HG03575 (cell line): Measurements from ENCODE around the gene SMG6.

Experiments used
- ATAC-seq: cut with Tn5 transposase; IDR thresholded peaks from one replicate; pipeline ENCODE4 v1.9.1; 2021; ENCODE audit not compliant: unreplicated experiment, insufficient number of reproducible peaks, low FRiP score; ENCODE audit errors: extremely low read depth

SMG6 gene

DNA sequence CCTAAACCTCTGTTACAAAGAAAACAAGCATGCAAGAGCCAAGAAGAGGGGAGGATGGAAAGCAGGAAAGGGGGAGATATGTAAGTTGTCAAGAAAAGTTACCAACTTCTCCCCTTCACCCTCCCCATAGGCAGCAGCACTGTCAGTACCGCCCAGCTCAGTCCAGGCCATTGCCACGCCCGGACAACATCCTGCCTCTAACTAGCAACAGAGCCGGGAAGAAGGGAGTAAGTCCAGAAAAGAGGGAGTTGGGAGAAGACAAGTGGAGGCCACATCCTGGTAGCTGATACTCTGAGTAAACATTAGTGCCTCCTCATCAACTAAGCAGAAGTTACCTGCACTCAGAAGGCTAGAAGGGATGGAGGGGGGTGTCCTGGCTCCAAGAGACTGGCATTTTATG lies 113.6 kb downstream of the SMG6 start:
- no peak for ATAC-seq

DNA sequence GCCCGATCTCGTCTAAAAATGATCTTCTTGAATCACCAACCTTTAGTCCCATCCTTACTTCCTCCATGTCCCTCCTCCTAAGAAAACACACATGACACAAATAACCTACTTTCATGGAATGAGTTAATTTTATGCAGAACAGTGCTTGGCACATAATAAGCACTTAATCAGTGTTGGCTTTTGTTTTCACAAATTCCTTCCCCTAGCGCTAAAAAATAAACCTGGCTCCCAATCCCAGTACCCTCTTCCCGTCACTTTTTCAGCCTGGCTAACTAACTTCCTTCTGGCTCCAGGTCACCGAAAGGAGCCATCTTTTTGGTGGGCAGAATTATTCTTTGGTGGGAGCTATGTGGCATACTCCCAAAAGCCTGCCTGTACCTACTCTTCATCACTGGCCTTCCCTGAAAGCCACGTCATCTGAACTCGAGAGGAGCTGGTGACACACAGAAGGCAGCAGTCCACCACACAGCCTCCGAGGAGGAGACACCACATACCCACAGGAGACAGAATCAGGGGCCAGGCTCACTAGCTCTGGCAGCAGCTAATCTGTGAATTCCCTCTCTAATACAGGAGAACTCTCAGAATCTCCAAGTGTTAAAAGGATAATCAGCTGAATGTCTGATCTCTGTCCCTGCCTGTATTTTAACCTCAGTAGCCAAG lies 114.5 kb downstream of the SMG6 start:
- ATAC-seq, result no peak

DNA sequence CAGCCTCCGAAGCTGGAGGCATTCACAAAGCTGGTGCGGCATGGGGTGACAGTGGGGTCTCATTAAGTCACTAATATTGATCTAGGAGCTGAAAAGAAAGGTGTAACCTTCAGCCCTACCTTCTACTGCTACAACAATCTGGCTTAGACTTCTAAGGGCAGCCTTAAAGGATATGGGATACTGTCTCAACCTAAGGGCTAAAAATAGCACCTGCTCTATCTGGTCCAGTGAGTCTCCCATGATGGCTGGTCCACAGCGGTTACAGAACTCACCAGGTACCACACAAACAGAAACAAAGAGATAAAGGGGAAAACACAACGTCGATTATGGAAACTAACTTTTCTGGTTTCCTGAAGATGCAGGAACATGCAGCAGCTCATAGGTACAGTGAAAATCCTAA lies 115.8 kb downstream of the SMG6 start:
- no peak for ATAC-seq

DNA sequence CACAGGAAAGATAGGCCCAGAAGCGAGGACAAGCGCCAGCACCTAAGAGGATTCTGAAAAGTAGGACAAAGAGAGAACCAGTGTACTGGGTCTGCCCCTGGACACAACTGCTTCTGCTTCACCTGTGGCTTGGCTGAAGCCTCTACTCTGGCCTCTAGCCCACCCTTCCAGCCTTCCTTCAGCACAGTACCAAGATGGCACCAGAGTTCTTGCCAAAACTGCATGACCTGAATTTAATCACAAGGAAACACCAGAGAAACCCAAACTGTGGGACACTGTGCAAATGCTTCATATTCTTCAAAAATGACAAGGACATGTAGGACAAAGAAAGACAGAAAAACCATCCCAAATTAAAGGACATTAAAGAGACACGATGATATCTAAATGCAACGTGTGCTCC lies 116.6 kb downstream of the SMG6 start:
- ATAC-seq, result no peak

DNA sequence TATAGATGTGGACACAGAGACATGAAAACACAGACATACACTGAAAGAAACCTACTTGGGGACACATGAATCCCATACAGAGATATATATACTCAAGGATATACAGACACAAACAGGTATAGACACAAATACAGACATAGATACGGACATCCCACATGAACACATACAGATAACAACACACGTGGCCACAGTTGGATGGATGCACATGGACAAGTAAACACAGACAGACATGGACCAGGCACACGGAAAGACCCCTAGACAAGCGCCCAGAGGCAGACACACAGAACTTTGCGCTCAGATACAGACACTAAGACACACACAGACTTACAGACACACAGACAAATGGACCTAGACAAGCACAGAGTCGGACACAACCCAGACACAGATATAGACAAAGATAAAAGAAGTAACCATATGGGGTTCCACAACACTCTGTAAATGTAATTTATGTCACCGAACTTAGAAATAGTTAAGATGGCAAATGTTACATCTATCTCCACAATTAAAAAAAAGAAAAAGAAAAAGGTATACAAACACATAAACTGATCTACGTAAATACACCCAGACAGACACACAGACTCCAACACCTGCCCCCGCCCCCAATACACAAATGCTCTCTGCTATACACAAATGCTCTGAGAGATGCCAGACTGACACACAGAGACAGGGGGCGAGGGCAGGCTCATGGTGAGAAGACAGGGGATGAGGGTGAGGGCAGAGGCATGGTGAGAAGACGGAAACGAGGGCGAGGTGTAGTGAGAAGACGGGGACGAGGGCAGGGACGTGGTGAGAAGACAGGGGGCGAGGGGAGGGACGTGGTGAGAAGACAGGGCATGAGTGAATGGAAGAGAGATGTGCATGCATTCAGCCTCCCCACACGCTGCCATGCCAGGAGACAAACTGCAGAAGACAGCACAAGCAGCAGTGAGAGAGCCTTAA lies 118.3 kb downstream of the SMG6 start:
- no peak for ATAC-seq

DNA sequence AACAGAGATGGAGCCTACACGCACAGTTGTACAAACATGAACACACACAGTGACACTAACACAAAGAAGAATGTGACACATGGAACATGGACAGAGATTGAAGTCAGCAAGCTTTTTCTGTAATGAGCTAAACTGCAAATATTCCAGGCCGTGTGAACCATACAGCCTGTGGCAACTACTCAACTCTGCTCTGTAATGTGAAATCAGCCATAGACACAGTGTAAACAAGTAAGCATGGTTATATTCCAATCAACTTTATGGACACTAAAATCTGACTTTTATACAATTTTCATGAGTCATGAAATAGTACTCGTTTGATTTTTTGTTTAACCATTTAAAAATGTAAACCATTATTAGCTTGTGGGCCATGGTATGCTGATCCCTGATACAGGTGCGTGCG lies 120.2 kb downstream of the SMG6 start:
- no peak for ATAC-seq

DNA sequence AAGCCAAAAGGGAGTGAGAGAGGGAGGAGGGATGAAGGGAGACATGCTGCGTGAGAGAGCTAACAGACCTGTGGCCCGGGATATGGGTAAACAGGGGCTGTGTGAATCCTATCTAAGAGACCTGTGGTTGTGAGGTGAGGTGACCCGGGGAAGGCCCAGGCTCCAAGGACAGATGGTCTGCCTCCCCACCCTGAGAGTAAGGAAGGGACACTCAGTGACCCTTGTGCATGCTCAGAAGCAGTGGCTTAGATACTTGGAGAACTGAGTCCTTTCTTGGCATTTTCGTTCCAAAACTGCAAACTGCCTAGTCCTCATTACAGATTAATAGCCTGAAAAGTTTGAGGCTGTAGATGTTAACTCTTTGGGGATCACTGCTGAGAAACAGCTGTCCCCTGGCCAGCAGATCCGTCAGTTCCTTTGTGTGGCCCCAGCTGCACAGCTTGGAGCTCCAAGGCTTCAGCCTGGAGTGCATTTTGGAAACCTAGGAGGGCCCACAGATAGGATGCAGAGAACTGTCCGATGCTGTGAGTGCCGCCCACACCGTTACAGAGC lies 121.6 kb downstream of the SMG6 start:
- no peak for ATAC-seq

DNA sequence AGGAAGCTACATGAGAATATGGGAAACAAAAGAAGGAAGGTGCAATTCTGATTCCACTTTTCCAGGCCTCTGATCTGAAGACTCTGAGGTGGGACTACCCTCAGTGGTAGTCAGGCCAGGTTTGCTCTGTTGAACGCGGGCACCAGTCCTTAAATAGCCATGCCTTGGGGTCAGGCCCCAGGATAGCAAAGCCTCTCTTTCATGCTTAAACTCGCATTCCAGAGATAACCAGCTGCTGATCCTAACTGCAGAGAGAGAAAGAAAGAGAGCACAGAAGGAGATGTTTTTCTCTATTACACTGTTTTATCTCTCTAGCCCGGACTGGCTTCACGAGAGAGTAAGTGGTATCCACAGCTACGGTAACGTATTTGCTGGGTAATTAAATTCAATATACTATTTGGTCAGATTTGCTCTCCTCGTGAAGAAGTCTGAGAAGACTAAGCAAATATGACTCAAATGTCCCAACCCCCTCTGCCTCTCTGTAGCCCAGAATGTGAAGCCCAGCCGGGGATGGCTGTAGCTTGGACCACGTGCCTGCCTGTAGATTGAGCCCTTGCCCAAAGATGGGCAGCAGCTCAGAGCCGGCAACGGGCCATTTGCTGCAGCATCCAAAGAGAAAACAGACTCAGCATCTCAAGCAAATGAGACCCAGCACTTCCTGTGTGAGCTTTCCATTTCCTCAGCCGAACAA lies 122.2 kb downstream of the SMG6 start:
- ATAC-seq, result no peak

DNA sequence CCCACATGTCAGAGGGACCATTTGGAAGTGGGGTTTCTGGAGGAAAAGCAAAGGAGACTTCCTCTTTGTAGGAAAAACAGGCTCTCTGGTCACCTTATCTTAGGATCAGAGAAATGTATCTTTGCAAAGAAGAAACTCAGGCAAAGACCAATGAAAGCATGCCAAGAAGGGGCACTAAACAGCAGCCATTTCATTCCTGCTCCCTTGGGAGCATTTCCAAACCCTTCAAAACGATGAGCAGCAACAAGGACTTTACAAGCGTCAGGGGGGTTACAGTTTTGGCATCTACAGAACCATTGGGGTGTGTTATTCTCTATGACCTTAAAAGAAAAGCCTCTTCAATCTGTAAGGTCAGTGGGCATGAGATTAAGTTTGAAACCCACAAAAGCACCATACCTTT lies 122.8 kb downstream of the SMG6 start:
- no peak for ATAC-seq

DNA sequence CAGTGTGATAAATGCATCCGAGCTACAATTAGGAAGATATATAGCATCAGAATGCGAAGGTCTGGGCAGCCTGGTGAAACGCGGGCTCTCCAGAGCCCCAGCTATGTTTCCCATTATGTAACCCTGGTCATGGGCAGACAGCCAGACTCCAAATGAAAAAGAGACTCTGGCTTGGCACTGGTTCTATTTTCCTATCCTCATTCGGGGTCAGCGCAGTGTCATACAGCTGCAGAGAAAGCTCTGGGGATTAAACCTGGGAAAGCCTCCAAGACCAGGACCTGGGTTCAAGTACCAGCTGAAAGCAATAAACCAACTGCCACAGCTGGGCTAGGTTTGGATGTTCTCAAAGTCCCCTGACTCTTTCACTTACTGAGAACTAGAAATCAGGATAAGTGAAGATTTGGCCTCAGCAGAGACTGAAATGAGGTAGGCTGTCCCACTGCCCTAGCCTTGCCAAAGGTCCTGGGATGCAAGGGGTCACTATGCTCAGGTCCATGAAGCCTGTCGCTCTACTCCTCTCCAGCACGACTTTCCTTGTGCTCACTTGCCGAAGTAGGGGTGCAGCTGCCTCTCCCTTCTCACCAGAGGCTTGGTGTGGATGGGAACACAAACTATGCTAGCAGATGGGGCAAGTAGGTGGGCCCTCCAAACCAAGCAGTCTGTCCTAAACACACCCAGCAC lies 123.8 kb downstream of the SMG6 start:
- ATAC-seq, result no peak

DNA sequence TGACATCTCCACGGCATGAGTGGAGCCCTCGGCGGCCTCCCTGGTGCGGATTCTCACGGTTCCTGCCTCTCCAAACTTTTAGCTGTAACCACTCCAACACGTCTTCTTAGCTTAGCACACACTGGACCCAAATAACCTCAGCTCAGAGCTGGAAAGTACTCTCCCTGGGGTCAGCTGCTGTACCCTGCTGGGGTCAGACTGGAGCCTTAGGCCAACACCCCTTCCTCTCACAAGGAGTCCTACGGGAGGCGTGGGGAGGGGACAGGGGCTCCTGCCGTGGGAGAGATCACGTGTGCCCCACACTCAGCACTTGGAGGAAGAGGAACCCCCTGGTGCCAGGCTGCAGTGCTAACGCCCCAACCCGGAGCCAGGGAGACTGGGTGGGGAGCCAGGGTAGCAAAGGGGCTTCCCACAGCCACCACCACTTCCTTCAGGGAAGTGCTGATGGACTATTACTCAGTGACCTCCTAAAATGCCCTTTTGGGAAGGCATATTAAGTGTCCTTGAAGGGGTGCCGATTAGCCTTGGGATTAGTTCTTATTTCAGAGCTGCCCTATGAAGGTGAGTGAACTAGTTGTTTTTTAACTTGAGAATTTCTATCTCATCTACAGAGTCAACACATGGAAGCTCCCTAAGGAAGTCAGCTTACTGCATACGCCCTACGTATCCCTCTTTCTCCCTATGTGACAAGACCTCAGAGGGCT lies 124.6 kb downstream of the SMG6 start:
- ATAC-seq, result no peak

DNA sequence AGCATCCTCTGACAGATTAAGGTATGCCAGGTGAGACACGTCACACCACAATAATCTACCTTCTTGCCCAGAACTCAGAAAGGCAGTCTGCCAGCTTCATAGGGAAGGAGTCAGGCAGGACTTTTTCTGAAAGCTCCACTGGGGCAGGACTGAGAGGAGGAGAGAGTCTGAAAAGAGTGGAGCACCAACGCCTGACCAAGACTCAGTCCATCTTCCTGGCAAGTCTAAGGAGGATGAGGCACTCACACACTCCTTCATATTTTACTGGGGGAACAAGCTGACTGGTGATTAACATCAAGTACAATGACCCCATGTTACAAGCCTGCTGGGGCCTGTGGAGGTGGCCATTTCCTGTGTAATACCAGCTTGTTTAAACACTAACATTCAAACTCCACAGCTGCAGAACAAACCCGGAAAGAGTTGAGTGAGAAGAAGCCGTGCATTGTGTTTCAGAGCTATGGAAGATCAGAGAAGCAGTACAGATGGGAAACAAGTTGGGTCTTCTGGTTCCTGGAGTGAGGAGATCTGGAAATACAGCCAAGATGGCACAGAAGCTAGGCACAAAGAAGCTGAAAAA lies 126.3 kb downstream of the SMG6 start:
- no peak for ATAC-seq

DNA sequence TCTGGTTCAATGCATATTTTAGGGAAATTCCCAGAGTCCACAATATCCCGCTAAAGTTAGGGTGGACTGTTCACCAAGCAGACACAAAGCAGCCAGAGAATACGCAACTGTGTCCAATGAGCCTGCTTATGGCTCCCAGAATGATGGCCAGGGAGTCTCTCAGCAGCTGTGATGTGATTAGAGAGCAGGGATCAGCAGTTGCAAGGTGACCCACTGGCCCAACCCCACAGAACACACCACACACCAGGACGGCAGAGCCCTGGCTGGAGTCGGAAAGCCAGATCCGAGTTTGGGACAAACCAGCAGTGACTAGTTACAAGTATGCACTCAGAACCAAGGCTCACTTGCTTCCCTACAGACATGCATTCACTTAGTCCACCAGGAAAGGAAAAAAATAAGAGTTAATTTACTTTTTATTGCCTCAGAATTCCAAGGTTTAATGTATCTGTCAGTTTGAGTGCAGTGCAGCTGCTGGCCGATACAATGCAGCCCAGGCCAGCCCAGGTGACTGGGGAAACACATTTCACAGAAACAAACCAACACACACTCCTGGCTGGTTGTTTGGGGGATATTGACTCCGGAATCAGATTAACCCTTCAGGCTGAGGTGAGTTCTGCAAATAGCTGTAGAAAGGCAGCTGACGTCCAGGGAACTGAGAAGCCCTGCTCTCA lies 127.0 kb downstream of the SMG6 start:
- no peak for ATAC-seq

DNA sequence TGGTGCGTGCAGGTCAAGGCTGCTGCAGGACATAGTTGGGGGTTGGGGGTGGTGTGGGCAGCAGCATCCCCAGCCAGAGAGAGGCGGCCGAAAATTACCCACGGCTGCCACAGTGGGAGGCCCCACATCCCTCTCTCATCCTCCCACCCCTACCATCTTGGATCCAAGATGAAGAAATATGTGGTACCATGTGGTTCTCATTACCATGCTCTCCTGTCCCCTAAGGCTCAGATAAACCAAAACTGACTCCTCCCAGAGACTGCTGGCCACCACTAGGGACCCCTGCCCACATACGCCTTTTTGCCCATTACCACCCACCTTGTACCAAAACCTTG lies 128.3 kb downstream of the SMG6 start:
- ATAC-seq, result no peak

DNA sequence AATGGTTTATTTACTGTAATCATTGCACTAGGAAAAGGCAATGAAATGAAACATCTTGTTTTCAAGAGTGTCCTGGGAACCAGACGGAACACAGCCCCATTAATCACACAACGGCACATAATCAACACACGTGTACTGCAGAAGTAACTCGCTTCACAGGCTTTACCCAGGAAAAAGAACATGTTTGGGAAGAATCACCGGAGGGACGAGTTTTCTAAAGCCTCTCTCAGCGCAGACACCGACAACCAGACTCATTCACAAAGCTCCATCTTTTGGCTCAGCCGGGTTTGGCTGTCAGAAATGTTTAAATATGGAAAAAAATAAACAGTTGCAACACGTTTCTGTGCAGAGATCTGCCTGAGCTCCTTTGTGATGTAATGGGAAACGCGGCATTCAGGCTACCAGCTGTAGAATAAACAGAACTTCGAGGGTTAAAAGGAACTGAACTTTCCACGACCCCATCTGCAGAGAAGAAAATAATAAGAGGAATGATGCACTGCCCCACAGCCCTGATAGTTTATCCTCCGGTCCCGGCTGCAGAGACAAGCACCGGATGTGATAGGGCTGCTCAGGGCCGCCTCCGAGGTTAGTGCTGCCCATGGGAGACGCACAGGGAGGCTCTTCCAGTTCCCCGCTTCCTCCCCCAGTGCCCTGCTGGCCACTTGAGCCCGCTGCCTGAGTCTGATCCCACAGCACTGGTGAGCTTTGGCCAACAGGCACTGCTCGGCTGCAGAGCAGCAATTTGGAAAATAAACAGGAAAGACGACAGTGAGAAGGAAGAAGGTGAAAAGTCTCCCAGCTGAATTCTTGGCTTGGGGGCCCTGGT lies 128.9 kb downstream of the SMG6 start:
- ATAC-seq, result no peak

DNA sequence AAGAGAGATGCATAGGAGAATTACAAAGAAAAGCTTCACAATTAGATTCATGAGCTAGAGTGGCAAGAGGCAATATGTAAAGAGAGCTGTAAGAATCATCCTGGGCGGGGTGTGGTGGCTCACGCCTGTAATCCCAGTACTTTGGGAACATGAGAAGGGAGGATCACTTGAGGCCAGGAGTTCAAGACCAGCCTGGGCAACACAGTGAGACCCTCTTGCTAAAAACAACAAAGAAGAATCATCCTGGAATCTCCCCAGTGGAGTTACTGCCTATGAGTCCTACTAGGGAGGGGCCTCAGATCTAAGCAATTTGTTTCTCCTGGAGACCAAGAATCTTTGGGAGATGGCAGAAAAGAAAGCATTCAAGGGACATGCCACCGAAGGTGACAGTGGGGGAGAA lies 129.6 kb downstream of the SMG6 start:
- ATAC-seq, result no peak

DNA sequence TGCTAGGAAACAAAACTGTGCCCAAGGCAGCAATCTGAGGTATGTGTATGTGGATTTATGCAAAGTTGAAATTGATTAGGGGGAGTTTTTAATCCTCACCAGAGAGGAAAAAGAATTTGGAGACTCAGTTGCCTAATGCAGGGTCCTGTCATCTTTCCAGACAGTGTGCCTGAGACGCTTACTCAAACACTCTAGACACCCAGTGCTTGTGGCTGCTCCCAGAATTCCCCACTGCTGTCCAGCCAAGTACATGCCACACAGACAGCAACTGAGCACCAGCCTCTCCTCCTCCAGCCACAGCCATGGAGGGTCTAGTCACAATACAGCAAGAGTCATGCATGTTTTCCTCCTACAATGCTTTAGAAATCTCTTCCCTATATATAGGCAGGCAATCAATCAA lies 130.6 kb downstream of the SMG6 start:
- ATAC-seq, result no peak
